H1 (cell line): ENCODE data around the gene DUSP10. TPM values are rescaled to one million over a fixed set of nuclear protein-coding genes. Genes with fewer than 3 reads are reported as not detected.

Experiments
- CTCF ChIA-PET: fragments of 300-600 bp; sonication (Branson Sonifier 250); formaldehyde crosslinking; loops from one replicate; lab custom pipeline; 2021; ENCODE audit not compliant: partially characterized antibody; lab: Charles Lee
- POLR2A ChIA-PET: fragments of 300-600 bp; sonication (Branson Sonifier 250); formaldehyde crosslinking; loops from one replicate; lab custom pipeline; 2021; ENCODE audit warnings: inconsistent platforms; ENCODE audit not compliant: partially characterized antibody; lab: Charles Lee
- DNase-seq, 2 experiments: peaks; one replicate each; pipeline versions ENCODE4 v3.0.0 to v3.0.0-alpha.2; 2010 to 2022; ENCODE audit warnings: low spot score in 2 of 2, low read depth in 1 of 2, mixed read lengths in 1 of 2
- FAIRE-seq: peaks from 2 replicates; lab custom pipeline; 2011; peaks lifted over from hg19 to GRCh38; lab: Jason Lieb, UNC
- H2AFZ ChIP-seq: 2 replicates; pipeline ENCODE4 v1.8.1; 2012; ENCODE audit warnings: low read length, inconsistent platforms
- H2AK5ac ChIP-seq: 2 replicates; pipeline ENCODE4 v1.6.1; 2013; ENCODE audit warnings: low read depth, low read length
- H2BK120ac ChIP-seq: replicated peaks from 2 replicates; pipeline ENCODE3; 2013; ENCODE audit warnings: low read depth, low read length, inconsistent platforms
- H2BK12ac ChIP-seq: 2 replicates; pipeline ENCODE4 v1.6.1; 2013; ENCODE audit warnings: low read depth, low read length
- H2BK15ac ChIP-seq: 2 replicates; pipeline ENCODE4 v1.6.1; 2013; ENCODE audit warnings: low read length
- H2BK20ac ChIP-seq: 2 replicates; pipeline ENCODE4 v1.6.1; 2013; ENCODE audit warnings: low read length
- H2BK5ac ChIP-seq: 2 replicates; pipeline ENCODE4 v1.6.1; 2013; ENCODE audit warnings: low read depth, low read length
- H3K14ac ChIP-seq: 2 replicates; pipeline ENCODE4 v1.6.1; 2013; ENCODE audit warnings: inconsistent platforms; ENCODE audit not compliant: insufficient read length
- H3K18ac ChIP-seq: 2 replicates; pipeline ENCODE4 v1.6.1; 2013; ENCODE audit warnings: low read length; ENCODE audit errors: extremely low read depth
- H3K23ac ChIP-seq: 2 replicates; pipeline ENCODE4 v1.6.1; 2013; ENCODE audit warnings: inconsistent platforms; ENCODE audit not compliant: insufficient read length
- H3K23me2 ChIP-seq: 2 replicates; pipeline ENCODE4 v1.6.1; 2013; ENCODE audit warnings: low read depth, low read length
- H3K27ac ChIP-seq: 2 replicates; pipeline ENCODE4 v1.6.1; 2011; ENCODE audit warnings: low read depth, low read length, inconsistent platforms
- H3K27me3 ChIP-seq, 4 experiments: replicated peaks in 1 of 4; 1 replicate in 1 of 4; 2 replicates in 3 of 4; pipeline versions ENCODE4 v1.6.1 to v1.8.1; 2011 to 2013; ENCODE audit warnings: low read length in 3 of 4, mild to moderate bottlenecking in 3 of 4, inconsistent platforms in 2 of 4, mixed read lengths in 2 of 4, moderate library complexity in 1 of 4; ENCODE audit not compliant: control insufficient read depth in 3 of 4, insufficient read depth in 3 of 4; ENCODE audit errors: extremely low read depth in 1 of 4
- H3K36me3 ChIP-seq, 4 experiments: 2 replicates each; pipeline versions ENCODE4 v1.6.1 to v1.8.1; 2011 to 2013; ENCODE audit warnings: mild to moderate bottlenecking in 4 of 4, low read length in 3 of 4, moderate library complexity in 2 of 4, control low read depth in 1 of 4, inconsistent platforms in 1 of 4; ENCODE audit not compliant: insufficient read depth in 4 of 4, control insufficient read depth in 2 of 4
- H3K4ac ChIP-seq: replicated peaks from 2 replicates; pipeline ENCODE3; 2013; ENCODE audit warnings: low read length, low read depth, mixed read lengths, inconsistent platforms; ENCODE audit not compliant: insufficient read length
- H3K4me1 ChIP-seq, 4 experiments: replicated peaks in 1 of 4; 1 replicate in 1 of 4; 2 replicates in 3 of 4; pipeline versions ENCODE4 v1.6.1 to v1.8.1; 2011 to 2013; ENCODE audit warnings: low read length in 3 of 4, inconsistent platforms in 2 of 4, mixed read lengths in 1 of 4; ENCODE audit not compliant: insufficient read depth in 4 of 4, control insufficient read depth in 3 of 4
- H3K4me2 ChIP-seq, 2 experiments: 2 replicates each; pipeline versions ENCODE4 v1.6.1 to v1.8.1; 2011 to 2013; ENCODE audit warnings: low read depth in 2 of 2, low read length in 2 of 2, control low read depth in 1 of 2, inconsistent platforms in 1 of 2, mild to moderate bottlenecking in 1 of 2; ENCODE audit not compliant: insufficient read depth in 1 of 2
- H3K4me3 ChIP-seq, 4 experiments: fragments of 200-600, 300-600 bp in 1 of 4; sonication (generic), shearing (Covaris generic), sonication (Bioruptor Twin) in 1 of 4; 2 replicates each; pipeline versions ENCODE4 v1.5.1 to v1.8.1; 2011 to 2016; ENCODE audit warnings: low read length in 4 of 4, low read depth in 3 of 4, control low read depth in 2 of 4, inconsistent platforms in 2 of 4, mild to moderate bottlenecking in 2 of 4, mixed read lengths in 1 of 4, moderate library complexity in 1 of 4; ENCODE audit not compliant: insufficient read depth in 2 of 4; ENCODE audit errors: extremely low read depth in 1 of 4
- H3K56ac ChIP-seq: replicated peaks from 2 replicates; pipeline ENCODE3; 2013; ENCODE audit warnings: low read depth, mild to moderate bottlenecking, mixed read lengths, low read length, inconsistent platforms; ENCODE audit not compliant: insufficient read length
- H3K79me1 ChIP-seq: 2 replicates; pipeline ENCODE4 v1.6.1; 2013; ENCODE audit warnings: low read depth, low read length, control low read depth
- H3K79me2 ChIP-seq, 2 experiments: 2 replicates each; pipeline versions ENCODE4 v1.6.1 to v1.8.1; 2012 to 2013; ENCODE audit warnings: low read length in 2 of 2, mild to moderate bottlenecking in 2 of 2, inconsistent platforms in 1 of 2; ENCODE audit not compliant: insufficient read depth in 2 of 2, control insufficient read depth in 1 of 2
- H3K9ac ChIP-seq, 4 experiments: replicated peaks in 1 of 4; 1 replicate in 1 of 4; 2 replicates in 3 of 4; pipeline versions ENCODE4 v1.6.1 to v1.8.1; 2011 to 2013; ENCODE audit warnings: low read depth in 3 of 4, low read length in 3 of 4, control low read depth in 2 of 4, mild to moderate bottlenecking in 2 of 4, moderate library complexity in 2 of 4, inconsistent platforms in 1 of 4; ENCODE audit errors: extremely low read depth in 1 of 4
- H3K9me3 ChIP-seq, 2 experiments: 2 replicates each; pipeline versions ENCODE4 v1.6.1 to v1.8.1; 2012 to 2013; ENCODE audit warnings: mild to moderate bottlenecking in 2 of 2, moderate library complexity in 2 of 2, control low read depth in 1 of 2, inconsistent platforms in 1 of 2, low read depth in 1 of 2, low read length in 1 of 2, mixed read lengths in 1 of 2; ENCODE audit not compliant: insufficient read depth in 2 of 2
- H4K20me1 ChIP-seq, 2 experiments: replicated peaks in 1 of 2; 2 replicates each; pipeline versions ENCODE3 to v1.8.1; 2011 to 2013; ENCODE audit warnings: inconsistent platforms in 2 of 2, low read length in 2 of 2, mild to moderate bottlenecking in 1 of 2; ENCODE audit not compliant: insufficient read depth in 2 of 2, control insufficient read depth in 1 of 2
- H4K5ac ChIP-seq: 2 replicates; pipeline ENCODE4 v1.6.1; 2013; ENCODE audit warnings: low read length, low read depth, mixed read lengths, inconsistent platforms; ENCODE audit not compliant: insufficient read length
- H4K8ac ChIP-seq: 2 replicates; pipeline ENCODE4 v1.8.0; 2013; ENCODE audit warnings: mild to moderate bottlenecking, moderate library complexity, low read length, inconsistent platforms; ENCODE audit not compliant: insufficient read depth; ENCODE audit errors: extremely low read depth
- H4K91ac ChIP-seq: replicated peaks from 2 replicates; pipeline ENCODE3; 2013; ENCODE audit warnings: low read length, mixed read lengths, inconsistent platforms; ENCODE audit not compliant: insufficient read length
- ASH2L ChIP-seq: fragments of 200-600, 300-600 bp; sonication (generic); IDR thresholded peaks from one replicate; pipeline ENCODE4 v1.7.1; 2017; ENCODE audit warnings: low read length
- ATF2 ChIP-seq: IDR thresholded peaks from 2 replicates; pipeline ENCODE4 v1.6.1; 2012; ENCODE audit warnings: low read length, inconsistent platforms
- CBX5 ChIP-seq: fragments of 300-800, 300-1000 bp; sonication (generic); IDR thresholded peaks from 2 replicates; pipeline ENCODE4 v1.7.1; 2016; ENCODE audit warnings: antibody characterized with exemption, low read length, low read depth
- CBX8 ChIP-seq: fragments of 300-800, 300-1000 bp; sonication (generic); IDR thresholded peaks from 2 replicates; pipeline ENCODE4 v1.7.1; 2016; ENCODE audit warnings: low read depth, low read length, borderline replicate concordance
- CREB1 ChIP-seq: IDR thresholded peaks from 2 replicates; pipeline ENCODE4 v1.6.1; 2012; ENCODE audit warnings: inconsistent platforms
- EZH2 ChIP-seq: fragments of 200-600 bp; sonication (generic); IDR thresholded peaks from 2 replicates; pipeline ENCODE4 v1.7.1; 2012; ENCODE audit warnings: low read depth, mild to moderate bottlenecking, moderate library complexity, low read length, inconsistent platforms; ENCODE audit not compliant: severe bottlenecking
- HDAC6 ChIP-seq: IDR thresholded peaks from one replicate; pipeline ENCODE4 v1.7.1; 2012; ENCODE audit warnings: low read depth, mild to moderate bottlenecking, inconsistent platforms, low read length, moderate library complexity
- WGBS, 2 experiments: shearing (Covaris generic) in 1 of 2; methylation state at CpG; one replicate each; pipeline versions ENCODE4 v1.1.6 to v1.1.7; 2013 to 2015; ENCODE audit warnings: low lambda C conversion rate in 2 of 2, mixed read lengths in 2 of 2, inconsistent platforms in 1 of 2, low coverage in 1 of 2, missing lambda C conversion rate in 1 of 2; ENCODE audit not compliant: insufficient replicate concordance in 2 of 2, insufficient coverage in 1 of 2, insufficient read length in 1 of 2; ENCODE audit errors: extremely low coverage in 1 of 2, missing lambda C conversion rate in 1 of 2; 5-methylcytosine and 5-hydroxymethylcytosine counted together
- polyA plus RNA-seq, 7 experiments: library from polyadenylated mRNA; depleted of rRNA in 3 of 7; stranded (reverse) in 5 of 7; unstranded in 2 of 7; fragments of >200 nt in 5 of 7; fragments of 200-250 nt in 2 of 7; gene quantifications; 1 replicate in 5 of 7; 2 replicates in 1 of 7; 4 replicates in 1 of 7; pipeline versions ENCODE4 v1.2.1 to v1.2.3, GENCODE V29; 2011 to 2013; ENCODE audit warnings: missing spikeins in 2 of 7, mixed read lengths in 2 of 7
- total RNA-seq: library from RNA; stranded (reverse); fragmentation: NEBNext Ultra II Directional; extraction: Animal tissue kit (Norgen Biotek cat#: 25700); gene quantifications from 2 replicates; pipeline ENCODE4 v1.2.1, GENCODE V29; 2021

Gene DUSP10
- total and polyA plus RNA-seq, 2 of the 8 experiments (the other 6 are each of a cell fraction or from before 2014, with no cell fraction given), result 1.2 TPM

GRCh38 chr1:221689138-221689537 lies 52.8 kb downstream of the DUSP10 start:
- no peaks in the 10 kb centered on the region for H4K20me1 ChIP-seq
- no peak overlapping the region for H4K91ac ChIP-seq
- no peaks in the 10 kb centered on the region for H3K9me3 ChIP-seq
- H2AK5ac ChIP-seq, result no peak overlapping the region
- H2BK20ac ChIP-seq, result no peak overlapping the region
- H3K56ac ChIP-seq, result no peak overlapping the region
- no peaks in the 10 kb centered on the region for H3K23me2 ChIP-seq
- no peaks in the 10 kb centered on the region for H3K27me3 ChIP-seq
- POLR2A ChIA-PET, result no interaction called here
- no peak overlapping the region for H4K8ac ChIP-seq
- TF ChIP-seq CBX8 (no peak), HDAC6 (no peak), CREB1 (no peak), EZH2 (no peak), ASH2L (no peak), CBX5 (no peak), ATF2 (no peak)
- DNase-seq, result no peak
- no peak overlapping the region for H2BK15ac ChIP-seq
- H3K27ac ChIP-seq, result no peak overlapping the region
- H3K14ac ChIP-seq, result no peak overlapping the region
- H3K4ac ChIP-seq, result no peak overlapping the region
- H3K18ac ChIP-seq, result no peak overlapping the region
- H3K4me1 ChIP-seq, result no peaks in the 10 kb centered on the region
- H2BK120ac ChIP-seq, result no peak overlapping the region
- 97% methylated on average over 3 of the region's 3 CpGs; no CpG with 5 or more reads in 1 of the 2 experiments for WGBS, 2 experiments
- no peak overlapping the region for H2BK12ac ChIP-seq
- no peak overlapping the region for H2BK5ac ChIP-seq
- no peaks in the 10 kb centered on the region for H3K79me1 ChIP-seq
- no peaks in the 10 kb centered on the region for H3K79me2 ChIP-seq
- FAIRE-seq, result no peak
- no peak overlapping the region for H2AFZ ChIP-seq
- H3K36me3 ChIP-seq, result no peaks in the 10 kb centered on the region
- H3K23ac ChIP-seq, result no peak overlapping the region
- no peak overlapping the region for H4K5ac ChIP-seq
- H3K4me2 ChIP-seq, result no peak overlapping the region
- H3K4me3 ChIP-seq, result no peak overlapping the region
- CTCF ChIA-PET, result interaction anchor here (0.6 to 1.7 kb wide), 5 partner anchors 19 to 436 kb away, joined by 3 to 5 read pairs (median 4); no protein-coding TSS in a partner anchor
- no peak overlapping the region for H3K9ac ChIP-seq
